NAMALWA (cell line): Measurements from ENCODE around the gene RPL36.
"Not testable (repeated sequence)": the region's sequence is repeated elsewhere in the genome, so short reads cannot be mapped to it uniquely, and the experiment has no call there.

ENCODE experiments used
- DNase-seq: peaks from one replicate; pipeline ENCODE4 v3.0.0-alpha.2; 2015; ENCODE audit warnings: low spot score

The RPL36 gene

GRCh38 chr19:5690955-5691821 is 1.1 kb downstream of the RPL36 start:
- DNase-seq = peak; percentile 55

DNA sequence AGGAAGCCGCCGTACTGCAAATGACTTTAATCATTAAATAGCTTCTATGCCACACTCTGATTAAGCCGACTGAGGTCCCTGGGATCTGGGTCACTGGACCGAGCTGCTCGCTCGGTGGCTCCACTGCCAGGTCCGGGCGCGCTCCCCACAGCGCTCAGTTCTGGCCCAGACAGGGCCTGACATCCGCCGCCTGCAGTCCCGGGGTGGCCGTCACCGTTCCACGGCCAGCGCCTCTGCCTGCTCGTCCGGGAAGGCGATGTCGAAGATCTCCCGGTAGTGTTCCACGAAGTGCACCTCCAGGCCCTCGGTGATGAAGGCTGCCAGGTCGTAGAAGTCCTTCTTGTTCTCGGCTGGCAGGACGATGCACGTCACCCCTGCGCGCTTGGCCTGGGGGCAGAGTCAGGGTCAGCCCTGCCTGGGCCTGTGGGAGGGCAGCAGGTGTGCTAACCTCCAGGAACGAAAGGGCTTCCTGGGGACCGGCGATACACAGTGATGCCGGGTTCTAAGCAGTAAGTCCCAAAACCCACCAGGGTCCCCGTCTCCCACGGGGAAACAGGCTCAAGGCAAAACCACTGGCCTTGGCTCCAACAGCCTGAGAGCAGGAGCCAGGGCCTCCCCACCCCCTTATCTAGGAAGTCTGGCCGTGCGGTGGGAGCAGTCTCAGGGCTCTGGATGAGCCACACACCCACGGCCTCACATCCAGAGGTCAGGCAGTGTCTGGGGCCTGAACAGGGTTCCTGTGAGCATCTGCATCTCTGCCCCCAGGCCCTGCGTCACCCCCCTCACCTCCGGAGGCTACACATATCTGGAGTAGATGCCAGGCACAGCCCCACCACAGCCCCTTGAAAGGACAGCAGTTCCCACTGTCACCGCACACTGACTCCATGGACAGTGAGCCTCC is 2.0 kb downstream of the RPL36 start:
- peak; percentile 39 for DNase-seq

DNA sequence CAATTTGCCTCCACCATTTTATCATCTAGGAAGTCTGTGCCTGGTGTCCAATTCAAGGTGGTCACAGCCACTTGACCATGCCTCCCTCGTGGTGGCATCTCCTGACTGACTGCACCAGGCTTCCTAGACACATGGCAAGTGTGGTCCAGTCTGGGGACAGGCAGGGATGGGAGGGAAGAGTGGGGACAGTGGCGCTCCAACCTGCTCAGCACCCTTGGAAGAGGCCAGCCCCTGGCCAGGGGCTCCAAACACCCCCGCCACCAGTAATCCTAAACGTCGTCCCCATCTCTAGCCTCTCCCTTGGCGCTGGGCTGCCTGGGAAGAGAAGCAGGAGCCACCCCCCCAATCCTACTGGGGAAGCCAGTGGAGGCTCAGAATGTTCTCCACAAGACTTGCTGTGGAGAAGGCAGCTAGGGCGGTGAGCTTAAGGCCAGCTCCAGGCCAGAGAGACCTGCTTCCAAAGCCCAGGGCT is 2.7 kb downstream of the RPL36 start:
- DNase-seq = no peak

- peak; percentile 33 for DNase-seq
These were observed 3.4 kb downstream of the RPL36 start for GRCh38 chr19:5693195-5694166.

- DNase-seq = no peak
These were observed 4.3 kb downstream of the RPL36 start for GRCh38 chr19:5694167-5694955.

DNA sequence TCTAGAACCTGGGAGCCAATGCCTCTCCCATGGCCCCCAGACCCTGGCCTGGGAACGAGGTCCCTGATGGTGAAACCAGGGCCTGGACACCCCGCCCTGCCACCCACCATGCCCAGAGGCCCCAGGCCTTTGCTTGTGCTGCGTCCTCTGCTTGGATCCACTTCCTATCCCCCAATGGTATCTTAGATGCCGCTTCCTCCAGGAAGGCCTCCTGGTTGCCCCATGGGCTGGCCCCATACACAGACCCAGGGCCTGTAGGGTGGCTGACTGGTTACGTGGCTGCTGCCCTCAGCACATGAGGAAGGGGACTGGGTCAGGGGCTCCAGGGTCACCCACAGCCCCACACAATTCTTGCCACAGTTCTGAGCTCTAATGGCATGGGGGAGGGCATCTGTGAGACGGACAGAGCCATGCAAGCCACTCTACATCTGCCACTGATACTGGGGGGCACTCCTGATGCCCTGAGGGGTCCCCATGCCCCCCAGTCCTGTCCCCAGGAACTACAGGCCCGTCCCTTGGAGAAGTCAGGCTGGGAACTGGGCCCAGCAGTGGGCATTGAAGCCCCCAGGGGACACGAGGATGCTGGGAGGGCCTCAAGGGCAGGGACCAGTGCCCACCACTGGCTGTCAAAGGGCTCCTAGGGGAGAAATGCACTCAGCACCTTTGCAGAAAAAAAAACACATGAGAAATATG is 5.0 kb downstream of the RPL36 start:
- no peak for DNase-seq

- DNase-seq = peak; percentile 44
These were observed 5.6 kb downstream of the RPL36 start for GRCh38 chr19:5695649-5696195.

DNA sequence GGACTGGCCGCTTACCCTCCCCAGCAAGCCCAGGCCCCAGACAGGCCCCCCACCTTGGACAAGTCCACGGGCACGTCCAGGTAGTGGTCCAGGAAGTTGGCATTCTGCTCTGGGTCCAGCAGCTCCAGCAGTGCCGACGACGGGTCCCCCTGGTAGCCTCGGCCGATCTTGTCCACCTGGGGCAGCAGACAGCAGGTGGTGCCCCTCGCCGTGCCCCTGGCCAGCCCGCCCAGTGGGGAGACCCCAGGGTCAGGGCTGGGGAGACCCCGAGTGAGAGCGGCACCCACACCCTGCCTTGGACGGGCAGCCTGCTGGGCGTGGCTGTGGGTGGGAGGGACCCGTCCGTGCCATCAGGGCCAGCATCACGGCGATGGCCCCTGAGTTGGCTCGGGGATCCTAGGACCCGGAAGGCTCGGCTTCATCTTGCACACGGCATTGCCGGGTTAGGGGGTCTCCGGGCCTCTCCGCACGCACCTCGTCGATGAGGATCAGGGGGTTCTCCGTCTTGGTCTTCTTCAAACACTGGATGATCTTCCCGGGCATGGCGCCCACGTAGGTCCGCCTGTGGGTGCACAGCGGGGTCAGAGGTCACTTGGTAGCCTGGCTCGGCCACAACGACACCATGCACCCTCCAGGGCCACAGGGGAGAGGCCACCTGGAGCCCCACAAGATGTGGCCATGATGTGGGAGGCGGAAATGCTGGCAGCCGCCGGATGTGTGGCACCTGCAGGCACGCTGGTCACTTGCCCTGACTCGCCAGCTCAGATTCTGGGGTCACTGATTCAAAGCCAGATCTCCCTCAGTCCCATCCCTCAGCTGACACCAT is 6.3 kb downstream of the RPL36 start:
- no peak for DNase-seq

DNA sequence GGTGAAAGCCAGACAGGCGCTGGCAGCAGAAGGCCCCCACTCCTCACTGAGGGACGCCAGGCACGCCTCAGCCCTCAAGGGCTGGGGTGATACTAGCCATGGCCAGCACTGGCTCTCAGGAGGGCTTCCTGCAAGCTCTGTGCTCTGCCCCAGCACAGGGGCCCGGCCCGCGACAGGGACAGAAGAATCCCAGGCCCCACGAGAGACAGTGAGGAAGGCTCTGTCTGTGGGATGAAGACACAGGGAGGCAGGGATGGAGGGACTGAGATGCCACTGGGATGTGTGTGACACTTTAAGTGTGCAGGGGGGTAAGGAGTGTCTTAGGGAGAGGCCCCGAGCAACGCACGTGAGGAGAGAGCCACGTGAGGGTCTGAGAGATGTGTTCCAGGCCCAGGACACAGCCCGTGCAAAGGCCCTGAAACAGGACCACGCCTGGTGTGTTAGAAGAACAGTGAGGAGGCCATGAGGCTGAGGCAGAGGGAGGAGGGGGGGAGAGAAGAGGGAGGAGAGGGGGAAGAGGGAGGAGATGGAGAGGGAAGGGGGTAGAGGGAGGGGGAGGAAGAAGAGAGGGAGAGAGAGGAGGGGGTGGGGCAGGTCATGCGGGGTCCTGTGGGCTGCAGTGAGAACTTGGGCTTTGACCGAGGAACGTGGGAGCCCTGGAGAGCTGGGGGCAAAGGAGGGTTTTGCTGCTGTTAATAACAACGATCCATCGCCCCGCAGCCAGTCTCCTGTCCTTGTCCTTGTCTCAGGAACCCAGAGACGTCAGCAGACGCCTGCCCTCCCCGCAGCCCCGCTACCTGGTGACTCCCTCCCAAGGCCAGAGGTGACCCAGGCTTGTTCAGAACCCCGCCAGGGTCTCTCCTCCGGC is 7.2 kb downstream of the RPL36 start:
- peak; percentile 37 for DNase-seq

GRCh38 chr19:5697890-5698634 is 8.0 kb downstream of the RPL36 start:
- no peak for DNase-seq

DNA sequence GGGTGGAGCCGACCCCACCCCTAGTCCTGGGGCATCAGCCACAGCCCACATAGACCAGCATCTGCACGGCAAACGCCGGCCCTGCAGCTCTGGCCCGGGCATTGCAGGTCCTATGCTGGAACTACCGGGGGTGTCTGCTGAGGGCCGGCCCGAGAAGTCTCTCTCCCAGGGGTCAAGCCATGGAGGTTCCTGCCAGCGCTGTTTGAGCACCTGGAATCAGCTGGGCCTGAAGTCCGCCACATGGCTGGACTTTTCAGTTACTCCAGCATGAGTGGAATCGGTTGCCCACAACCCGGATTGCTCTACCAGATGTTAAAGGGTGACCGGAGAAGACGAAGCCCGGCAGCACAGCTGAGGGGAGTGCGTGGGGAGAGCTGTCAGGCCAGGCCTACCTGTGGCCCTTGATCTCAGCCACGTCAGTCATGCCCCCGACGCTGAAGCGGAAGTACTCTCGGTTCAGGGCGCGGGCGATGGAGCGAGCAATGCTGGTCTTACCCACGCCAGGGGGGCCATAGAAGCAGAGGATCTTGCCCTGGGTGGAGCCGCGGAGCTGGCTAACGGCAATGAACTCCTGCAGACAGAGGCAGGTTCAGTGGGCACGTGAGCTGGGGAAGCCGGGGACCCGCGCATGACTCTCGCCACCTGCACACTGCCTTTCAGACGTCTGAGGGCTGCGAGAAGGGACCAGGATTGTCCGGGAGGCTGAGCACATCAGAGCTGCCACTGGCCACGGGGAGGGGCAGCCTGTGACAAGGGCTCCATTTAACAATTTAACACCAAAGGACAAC is 8.7 kb downstream of the RPL36 start:
- DNase-seq = no peak

DNA sequence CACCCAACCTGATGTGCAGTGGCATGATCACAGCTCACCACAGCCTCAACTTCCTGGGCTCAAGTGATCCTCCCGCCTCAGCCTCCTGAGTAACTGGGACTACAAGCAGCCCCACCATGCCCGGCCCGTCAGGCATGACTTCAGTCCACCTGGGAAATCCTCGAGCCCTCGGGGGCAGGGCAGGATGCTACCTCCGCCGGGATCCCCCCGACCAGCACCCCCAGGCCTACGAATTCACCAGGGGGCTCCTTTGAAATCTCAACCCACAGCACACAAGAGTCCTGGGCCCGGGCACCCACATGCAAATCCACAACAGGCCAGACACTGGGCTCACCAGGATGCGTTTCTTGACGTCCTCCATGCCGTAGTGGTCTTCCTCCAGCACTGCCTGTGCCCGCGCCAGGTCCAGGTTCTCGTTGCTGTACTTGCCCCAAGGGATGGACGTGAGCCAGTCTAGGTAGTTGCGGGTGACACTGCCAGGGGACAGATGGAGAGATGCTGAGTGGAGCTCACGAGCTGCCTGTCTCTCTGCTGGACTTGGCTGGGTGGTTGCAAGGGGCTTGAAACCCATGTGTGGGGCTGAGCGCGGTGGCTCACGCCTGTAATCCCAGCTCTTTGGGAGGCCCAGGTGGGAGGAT is 10.5 kb downstream of the RPL36 start:
- no peak for DNase-seq

DNA sequence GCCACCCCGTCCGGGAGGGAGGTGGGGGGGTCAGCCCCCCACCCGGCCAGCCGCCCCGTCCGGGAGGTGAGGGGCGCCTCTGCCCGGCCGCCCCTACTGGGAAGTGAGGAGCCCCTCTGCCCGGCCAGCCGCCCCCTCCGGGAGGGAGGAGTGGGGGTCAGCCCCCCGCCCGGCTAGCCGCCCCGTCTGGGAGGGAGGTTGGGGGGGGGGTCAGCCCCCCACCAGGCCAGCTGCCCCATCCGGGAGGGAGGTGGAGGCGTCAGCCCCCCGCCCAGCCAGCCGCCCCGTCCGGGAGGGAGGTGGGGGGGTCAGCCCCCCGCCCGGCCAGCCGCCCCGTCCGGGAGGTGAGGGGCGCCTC is 11.9 kb downstream of the RPL36 start:
- not testable (repeated sequence) for DNase-seq

DNA sequence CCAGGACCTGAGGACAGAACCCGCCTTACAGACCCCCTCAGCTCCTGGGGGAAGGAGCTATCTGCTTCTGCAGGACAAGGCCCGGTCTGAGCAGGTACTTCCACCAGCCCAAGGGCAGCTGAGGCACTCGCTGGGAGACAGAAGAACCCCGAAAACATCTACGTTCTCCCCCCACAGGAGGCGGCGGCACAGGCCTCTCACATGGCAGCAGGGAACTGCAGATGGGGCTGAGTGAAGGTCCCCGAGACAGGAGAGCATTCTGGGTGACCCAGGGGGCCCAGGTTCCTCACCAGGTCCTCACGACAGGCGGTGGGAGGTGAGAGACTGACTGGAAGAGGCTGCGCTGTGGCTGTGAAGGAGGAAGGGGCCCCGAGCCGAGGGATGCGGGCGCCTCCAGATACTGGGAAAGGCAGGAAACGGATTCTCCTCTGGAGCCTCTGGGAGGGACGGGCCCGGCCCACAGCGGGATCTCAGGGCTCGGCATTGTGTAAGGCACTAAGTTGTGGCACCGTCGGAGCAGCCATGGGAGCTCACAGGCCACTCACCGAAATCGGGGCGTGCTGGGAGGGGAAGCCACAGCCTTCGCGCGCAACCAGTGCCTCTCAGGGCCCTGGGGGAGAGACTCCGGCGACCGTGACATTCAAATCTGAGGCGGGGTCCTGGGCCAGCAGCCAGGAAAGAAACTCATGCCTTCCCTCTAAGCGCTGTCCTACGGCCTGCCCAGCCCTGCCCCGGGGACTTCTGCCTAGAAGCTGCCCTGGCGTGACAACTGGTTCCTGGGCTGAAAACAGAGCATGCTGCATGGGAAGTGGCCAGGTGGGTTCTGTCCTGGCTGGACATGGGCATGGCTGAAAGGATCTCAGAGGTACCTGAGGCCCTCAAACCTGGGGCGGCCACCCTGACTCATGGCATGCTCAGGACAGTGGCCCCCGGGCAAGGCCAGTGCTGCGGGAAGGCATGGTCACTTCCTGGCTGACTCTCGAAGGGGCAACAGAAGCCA is 14.0 kb downstream of the RPL36 start:
- no peak for DNase-seq

- no peak for DNase-seq
These were observed 15.5 kb downstream of the RPL36 start for GRCh38 chr19:5705552-5705951.
